ENCODE data around the gene LSAMP. TPM values are rescaled to one million over a fixed set of nuclear protein-coding genes. Genes with fewer than 3 reads are reported as not detected.

LSAMP gene
- total and polyA plus RNA-seq, 2 of the 13 experiments (the other 11 are each of a cell fraction or from before 2014, with no cell fraction given), result not detected

DNA sequence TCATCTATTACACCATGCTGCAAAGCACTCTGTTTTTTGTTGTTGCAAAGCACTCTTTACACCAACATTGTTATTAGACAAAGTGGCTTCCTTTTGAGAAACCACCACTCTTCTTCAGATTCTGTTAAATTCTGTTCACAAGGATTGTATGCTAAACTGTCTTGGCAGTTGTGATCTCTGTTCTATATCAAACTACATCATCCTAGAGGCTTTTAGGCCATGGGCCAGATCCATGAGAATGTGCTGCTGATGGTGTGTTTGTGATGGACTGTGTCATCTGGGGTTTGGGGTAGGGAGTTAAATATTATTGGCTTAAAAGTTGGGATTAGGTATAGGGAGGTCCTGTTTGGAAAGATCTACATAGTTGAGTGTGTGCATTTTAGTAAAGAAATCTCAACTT lies 592.2 kb downstream of the LSAMP start (continued):
- TF ChIP-seq, protein P1, sequence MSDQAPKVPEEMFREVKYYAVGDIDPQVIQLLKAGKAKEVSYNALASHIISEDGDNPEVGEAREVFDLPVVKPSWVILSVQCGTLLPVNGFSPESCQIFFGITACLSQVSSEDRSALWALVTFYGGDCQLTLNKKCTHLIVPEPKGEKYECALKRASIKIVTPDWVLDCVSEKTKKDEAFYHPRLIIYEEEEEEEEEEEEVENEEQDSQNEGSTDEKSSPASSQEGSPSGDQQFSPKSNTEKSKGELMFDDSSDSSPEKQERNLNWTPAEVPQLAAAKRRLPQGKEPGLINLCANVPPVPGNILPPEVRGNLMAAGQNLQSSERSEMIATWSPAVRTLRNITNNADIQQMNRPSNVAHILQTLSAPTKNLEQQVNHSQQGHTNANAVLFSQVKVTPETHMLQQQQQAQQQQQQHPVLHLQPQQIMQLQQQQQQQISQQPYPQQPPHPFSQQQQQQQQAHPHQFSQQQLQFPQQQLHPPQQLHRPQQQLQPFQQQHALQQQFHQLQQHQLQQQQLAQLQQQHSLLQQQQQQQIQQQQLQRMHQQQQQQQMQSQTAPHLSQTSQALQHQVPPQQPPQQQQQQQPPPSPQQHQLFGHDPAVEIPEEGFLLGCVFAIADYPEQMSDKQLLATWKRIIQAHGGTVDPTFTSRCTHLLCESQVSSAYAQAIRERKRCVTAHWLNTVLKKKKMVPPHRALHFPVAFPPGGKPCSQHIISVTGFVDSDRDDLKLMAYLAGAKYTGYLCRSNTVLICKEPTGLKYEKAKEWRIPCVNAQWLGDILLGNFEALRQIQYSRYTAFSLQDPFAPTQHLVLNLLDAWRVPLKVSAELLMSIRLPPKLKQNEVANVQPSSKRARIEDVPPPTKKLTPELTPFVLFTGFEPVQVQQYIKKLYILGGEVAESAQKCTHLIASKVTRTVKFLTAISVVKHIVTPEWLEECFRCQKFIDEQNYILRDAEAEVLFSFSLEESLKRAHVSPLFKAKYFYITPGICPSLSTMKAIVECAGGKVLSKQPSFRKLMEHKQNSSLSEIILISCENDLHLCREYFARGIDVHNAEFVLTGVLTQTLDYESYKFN (CRISPR knock-in tag; conservative IDR thresholded peaks at IDR 0.05), result no peak
- TF ChIP-seq SRY (CRISPR knock-in tag; IDR thresholded peaks at IDR 0.05), result no peak
- no peak for TF ChIP-seq RBM22 (optimal IDR thresholded peaks at IDR 0.05; ENCODE audit: low read length)
- TF ChIP-seq ONECUT2 (CRISPR knock-in tag; IDR thresholded peaks at IDR 0.05), result no peak
- TF ChIP-seq, protein P2, sequence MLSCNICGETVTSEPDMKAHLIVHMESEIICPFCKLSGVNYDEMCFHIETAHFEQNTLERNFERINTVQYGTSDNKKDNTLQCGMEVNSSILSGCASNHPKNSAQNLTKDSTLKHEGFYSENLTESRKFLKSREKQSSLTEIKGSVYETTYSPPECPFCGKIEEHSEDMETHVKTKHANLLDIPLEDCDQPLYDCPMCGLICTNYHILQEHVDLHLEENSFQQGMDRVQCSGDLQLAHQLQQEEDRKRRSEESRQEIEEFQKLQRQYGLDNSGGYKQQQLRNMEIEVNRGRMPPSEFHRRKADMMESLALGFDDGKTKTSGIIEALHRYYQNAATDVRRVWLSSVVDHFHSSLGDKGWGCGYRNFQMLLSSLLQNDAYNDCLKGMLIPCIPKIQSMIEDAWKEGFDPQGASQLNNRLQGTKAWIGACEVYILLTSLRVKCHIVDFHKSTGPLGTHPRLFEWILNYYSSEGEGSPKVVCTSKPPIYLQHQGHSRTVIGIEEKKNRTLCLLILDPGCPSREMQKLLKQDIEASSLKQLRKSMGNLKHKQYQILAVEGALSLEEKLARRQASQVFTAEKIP (CRISPR knock-in tag; IDR thresholded peaks at IDR 0.05; ENCODE audit: borderline replicate concordance), result no peak
- TF ChIP-seq SALL2 (CRISPR knock-in tag; IDR thresholded peaks at IDR 0.05), result no peak

DNA sequence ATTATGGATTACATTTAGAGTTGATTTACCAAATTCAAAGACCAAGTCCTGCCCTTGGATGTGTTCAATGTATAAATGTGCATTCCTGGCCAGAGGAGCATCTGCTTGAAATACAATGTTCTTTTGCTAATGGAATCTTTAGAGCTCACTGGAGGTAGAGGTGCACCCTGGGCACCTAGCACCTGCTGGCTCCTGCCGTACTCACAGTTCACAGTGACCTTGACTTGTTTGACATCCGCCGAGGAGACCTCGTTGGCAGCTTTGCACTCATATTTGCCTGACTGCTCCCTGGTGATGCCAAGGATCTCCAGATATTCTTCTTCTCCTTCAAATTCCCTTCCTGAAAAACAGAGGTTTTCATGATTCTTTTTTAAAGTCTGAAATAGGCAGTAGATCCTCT lies 593.0 kb downstream of the LSAMP start:
- POLR2A ChIA-PET, result no interaction called here
- in situ Hi-C loops (cut with HindIII; ENCODE audit: extremely low pct_ligation_motif_present, low pct_unique_long_range_greater_than_20kb) (no loop called here), intact Hi-C loops (cut with micrococcal nuclease; ENCODE audit: unreplicated experiment) (no loop called here)
- H4K20me1 ChIP-seq (ENCODE audit: insufficient read depth, low read length), result no peaks in the 10 kb centered on the region
- no peak overlapping the region for H3K4me3 ChIP-seq (replicated peaks in 1 of 3; ENCODE audit: insufficient read depth in 1 of 3, low read depth in 2 of 3, low read length in 3 of 3)
- H3K79me2 ChIP-seq (ENCODE audit: insufficient read depth, low read length), result no peaks in the 10 kb centered on the region
- no peak overlapping the region for H3K4me2 ChIP-seq (ENCODE audit: low read depth, low read length)
- TF ChIP-seq, protein P3, sequence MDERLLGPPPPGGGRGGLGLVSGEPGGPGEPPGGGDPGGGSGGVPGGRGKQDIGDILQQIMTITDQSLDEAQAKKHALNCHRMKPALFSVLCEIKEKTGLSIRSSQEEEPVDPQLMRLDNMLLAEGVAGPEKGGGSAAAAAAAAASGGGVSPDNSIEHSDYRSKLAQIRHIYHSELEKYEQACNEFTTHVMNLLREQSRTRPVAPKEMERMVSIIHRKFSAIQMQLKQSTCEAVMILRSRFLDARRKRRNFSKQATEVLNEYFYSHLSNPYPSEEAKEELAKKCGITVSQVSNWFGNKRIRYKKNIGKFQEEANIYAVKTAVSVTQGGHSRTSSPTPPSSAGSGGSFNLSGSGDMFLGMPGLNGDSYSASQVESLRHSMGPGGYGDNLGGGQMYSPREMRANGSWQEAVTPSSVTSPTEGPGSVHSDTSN (CRISPR knock-in tag; IDR thresholded peaks at IDR 0.05), result no peak
- TF ChIP-seq, protein P4, sequence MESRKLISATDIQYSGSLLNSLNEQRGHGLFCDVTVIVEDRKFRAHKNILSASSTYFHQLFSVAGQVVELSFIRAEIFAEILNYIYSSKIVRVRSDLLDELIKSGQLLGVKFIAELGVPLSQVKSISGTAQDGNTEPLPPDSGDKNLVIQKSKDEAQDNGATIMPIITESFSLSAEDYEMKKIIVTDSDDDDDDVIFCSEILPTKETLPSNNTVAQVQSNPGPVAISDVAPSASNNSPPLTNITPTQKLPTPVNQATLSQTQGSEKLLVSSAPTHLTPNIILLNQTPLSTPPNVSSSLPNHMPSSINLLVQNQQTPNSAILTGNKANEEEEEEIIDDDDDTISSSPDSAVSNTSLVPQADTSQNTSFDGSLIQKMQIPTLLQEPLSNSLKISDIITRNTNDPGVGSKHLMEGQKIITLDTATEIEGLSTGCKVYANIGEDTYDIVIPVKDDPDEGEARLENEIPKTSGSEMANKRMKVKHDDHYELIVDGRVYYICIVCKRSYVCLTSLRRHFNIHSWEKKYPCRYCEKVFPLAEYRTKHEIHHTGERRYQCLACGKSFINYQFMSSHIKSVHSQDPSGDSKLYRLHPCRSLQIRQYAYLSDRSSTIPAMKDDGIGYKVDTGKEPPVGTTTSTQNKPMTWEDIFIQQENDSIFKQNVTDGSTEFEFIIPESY (CRISPR knock-in tag; IDR thresholded peaks at IDR 0.05), result 0 out of 2 replicates have a peak, but pooled peaks have one; percentile 14
- H3K9me3 ChIP-seq (ENCODE audit: low read length), result no peaks in the 10 kb centered on the region
- DNase-seq (ENCODE audit: low spot score) (no peak), ATAC-seq (peak; percentile 61), FAIRE-seq (no peak)
- H3K27me3 ChIP-seq (ENCODE audit: control insufficient read depth in 1 of 2, insufficient read depth in 2 of 2, low read length in 2 of 2), result no peaks in the 10 kb centered on the region
- no peaks in the 10 kb centered on the region for H3K36me3 ChIP-seq (replicated peaks in 1 of 2; ENCODE audit: control insufficient read depth in 1 of 2, insufficient read depth in 2 of 2, low read length in 2 of 2)
- WGBS (ENCODE audit: low lambda C conversion rate), result 36% methylated on average over 4 of the region's 4 CpGs
- H3K27ac ChIP-seq (ENCODE audit: extremely low read length, insufficient read depth, low read length), result no peak overlapping the region
- no TSS peak for BruUV-seq (replicated peaks)
- no peak overlapping the region for H3K9ac ChIP-seq (ENCODE audit: insufficient read depth, low read depth, low read length)
- peaks cover 25% of the 10 kb centered on the region for H3K4me1 ChIP-seq (ENCODE audit: insufficient read depth, low read length)
- H2AFZ ChIP-seq (ENCODE audit: low read length), result no peak overlapping the region
- CTCF ChIA-PET (ENCODE audit: low intra/inter-chr PET ratio, low total read pairs), result no interaction called here

Measured in HepG2 (cell line).